HepG2 (cell line): Measurements from ENCODE around the gene DDN. TPM values are rescaled to one million over a fixed set of nuclear protein-coding genes. Genes with fewer than 3 reads are reported as not detected.

ENCODE experiments used
- CAMTA2 ChIP-seq: sonication (generic); formaldehyde crosslinking; IDR thresholded peaks from 2 replicates; pipeline ENCODE4 v1.4.0; 2020; ENCODE audit warnings: mild to moderate bottlenecking, missing genetic modification reagents, borderline replicate concordance
- KAT8 ChIP-seq: IDR thresholded peaks from 2 replicates; pipeline ENCODE4 v1.6.1; 2016; ENCODE audit warnings: missing genetic modification reagents, missing compliant biosample characterization
- KLF11 ChIP-seq: IDR thresholded peaks from 2 replicates; pipeline ENCODE4 v1.6.1; 2016; ENCODE audit warnings: missing compliant biosample characterization
- MED1 ChIP-seq: sonication (generic); formaldehyde crosslinking; IDR thresholded peaks from 2 replicates; pipeline ENCODE4 v1.4.0; 2020; ENCODE audit warnings: missing genetic modification reagents
- NCOA2 ChIP-seq: sonication (generic); formaldehyde crosslinking; IDR thresholded peaks from 2 replicates; pipeline ENCODE4 v1.8.0; 2022; ENCODE audit warnings: inconsistent platforms
- PITX1 ChIP-seq: sonication (generic); formaldehyde crosslinking; IDR thresholded peaks from 2 replicates; pipeline ENCODE4 v1.5.1; 2020; ENCODE audit warnings: mild to moderate bottlenecking, missing genetic modification reagents
- SALL2 ChIP-seq: sonication (generic); formaldehyde crosslinking; IDR thresholded peaks from 2 replicates; pipeline ENCODE4 v1.8.1; 2023; ENCODE audit warnings: mild to moderate bottlenecking, missing genetic modification reagents, inconsistent platforms
- STAG1 ChIP-seq: sonication (generic); formaldehyde crosslinking; IDR thresholded peaks from 2 replicates; pipeline ENCODE4 v1.4.0; 2020; ENCODE audit warnings: missing genetic modification reagents
- TGIF2 ChIP-seq: IDR thresholded peaks from 2 replicates; pipeline ENCODE4 v1.6.1; 2016; ENCODE audit warnings: control low read depth, missing compliant biosample characterization
- THYN1 ChIP-seq: sonication (generic); formaldehyde crosslinking; IDR thresholded peaks from 2 replicates; pipeline ENCODE4 v1.8.1; 2023; ENCODE audit warnings: low read depth, mild to moderate bottlenecking, moderate library complexity, missing genetic modification reagents, borderline replicate concordance
- YEATS4 ChIP-seq: sonication (generic); formaldehyde crosslinking; IDR thresholded peaks from 2 replicates; pipeline ENCODE4 v1.4.0; 2020; ENCODE audit warnings: missing genetic modification reagents, borderline replicate concordance
- ZEB1 ChIP-seq: IDR thresholded peaks from 2 replicates; pipeline ENCODE4 v1.6.1; 2012; ENCODE audit warnings: mild to moderate bottlenecking, low read depth, inconsistent platforms; ENCODE audit not compliant: insufficient replicate concordance
- ZNF180 ChIP-seq: sonication (generic); formaldehyde crosslinking; IDR thresholded peaks from 2 replicates; pipeline ENCODE4 v1.4.0; 2020; ENCODE audit warnings: low read depth, missing genetic modification reagents, borderline replicate concordance
- ZNF20 ChIP-seq: sonication (generic); formaldehyde crosslinking; IDR thresholded peaks from 2 replicates; pipeline ENCODE4 v1.4.0; 2020; ENCODE audit warnings: mild to moderate bottlenecking, moderate library complexity, missing genetic modification reagents
- ZNF207 ChIP-seq: fragments of 450-650 bp; IDR thresholded peaks from 2 replicates; pipeline ENCODE4 v1.6.1; 2016; ENCODE audit warnings: antibody characterized with exemption, borderline replicate concordance
- ZNF256 ChIP-seq: sonication (generic); formaldehyde crosslinking; conservative IDR thresholded peaks from 2 replicates; pipeline ENCODE4 v1.4.0; 2020; ENCODE audit warnings: missing genetic modification reagents
- ZNF296 ChIP-seq: sonication (generic); formaldehyde crosslinking; conservative IDR thresholded peaks from 2 replicates; pipeline ENCODE4 v1.5.0; 2020; ENCODE audit warnings: mild to moderate bottlenecking, missing genetic modification reagents
- ZNF326 ChIP-seq: sonication (generic); formaldehyde crosslinking; IDR thresholded peaks from 2 replicates; pipeline ENCODE4 v1.4.0; 2020; ENCODE audit warnings: missing genetic modification reagents, borderline replicate concordance
- ZNF484 ChIP-seq: sonication (generic); formaldehyde crosslinking; IDR thresholded peaks from 2 replicates; pipeline ENCODE4 v1.5.1; 2020; ENCODE audit warnings: mild to moderate bottlenecking, low read depth, missing genetic modification reagents, borderline replicate concordance
- ZNF567 ChIP-seq: sonication (generic); formaldehyde crosslinking; IDR thresholded peaks from 2 replicates; pipeline ENCODE4 v1.8.1; 2023; ENCODE audit warnings: mild to moderate bottlenecking, missing genetic modification reagents, borderline replicate concordance
- ZNF639 ChIP-seq: conservative IDR thresholded peaks from 2 replicates; pipeline ENCODE4 v1.6.1; 2018; ENCODE audit warnings: missing genetic modification reagents
- ZNF713 ChIP-seq: sonication (generic); formaldehyde crosslinking; IDR thresholded peaks from 2 replicates; pipeline ENCODE4 v1.4.0; 2020; ENCODE audit warnings: mild to moderate bottlenecking, missing genetic modification reagents
- ZNF772 ChIP-seq: sonication (generic); formaldehyde crosslinking; IDR thresholded peaks from 2 replicates; pipeline ENCODE4 v1.5.0; 2020; ENCODE audit warnings: mild to moderate bottlenecking, missing genetic modification reagents
- ZNF777 ChIP-seq: sonication (generic); formaldehyde crosslinking; IDR thresholded peaks from 2 replicates; pipeline ENCODE4 v1.4.0; 2020; ENCODE audit warnings: missing genetic modification reagents
- polyA plus RNA-seq, 8 experiments: library from polyadenylated mRNA; depleted of rRNA in 3 of 8; stranded (reverse) in 7 of 8; unstranded in 1 of 8; fragments of >200 nt; fragmentation: Illumina TruSeq in 4 of 8; extraction: Trizol in 4 of 8; gene quantifications; 2 replicates each; pipeline versions ENCODE4 v1.2.1 to v1.2.3, GENCODE V29; 2011 to 2016; ENCODE audit warnings: low read depth in 4 of 8, missing spikeins in 1 of 8, mixed read lengths in 1 of 8; ENCODE audit not compliant: insufficient read depth in 1 of 8
- total RNA-seq, 5 experiments: library from RNA; depleted of rRNA; stranded (reverse); fragments of >200 nt; fragmentation: Illumina TruSeq; extraction: Trizol; gene quantifications; 2 replicates each; pipeline ENCODE4 v1.2.3, GENCODE V29; 2016; ENCODE audit warnings: low read depth in 1 of 5
- TF ChIP-seq, protein P1 (sequence below): sonication (generic); formaldehyde crosslinking; IDR thresholded peaks from 2 replicates; pipeline ENCODE4 v1.5.1; 2020; ENCODE audit warnings: mild to moderate bottlenecking, missing genetic modification reagents, moderate library complexity
- TF ChIP-seq, protein P2 (sequence below): IDR thresholded peaks from 2 replicates; pipeline ENCODE4 v1.6.1; 2016; ENCODE audit warnings: low read depth, borderline replicate concordance
- TF ChIP-seq, protein P3 (sequence below): sonication (generic); formaldehyde crosslinking; IDR thresholded peaks from 2 replicates; pipeline ENCODE4 v1.4.0; 2020; ENCODE audit warnings: missing genetic modification reagents, mild to moderate bottlenecking, borderline replicate concordance

DDN gene
- total and polyA plus RNA-seq, 2 of the 13 experiments (the other 11 are each of a cell fraction or from before 2014, with no cell fraction given) = 0.24 to 0.53 TPM

- 0 out of 2 replicates have a peak, but pooled peaks have one; percentile 49 for TF ChIP-seq CAMTA2
- 0 out of 2 replicates have a peak, but pooled peaks have one; percentile 29 for TF ChIP-seq MED1 (CRISPR knock-in tag)
- no peak for TF ChIP-seq ZNF207
- TF ChIP-seq ZNF180 (CRISPR knock-in tag) = no peak
- TF ChIP-seq PITX1 (CRISPR knock-in tag) = peak; percentile 75; the same call in 1 of the 2 replicates
- TF ChIP-seq ZEB1 = no peak
- TF ChIP-seq, protein P1, sequence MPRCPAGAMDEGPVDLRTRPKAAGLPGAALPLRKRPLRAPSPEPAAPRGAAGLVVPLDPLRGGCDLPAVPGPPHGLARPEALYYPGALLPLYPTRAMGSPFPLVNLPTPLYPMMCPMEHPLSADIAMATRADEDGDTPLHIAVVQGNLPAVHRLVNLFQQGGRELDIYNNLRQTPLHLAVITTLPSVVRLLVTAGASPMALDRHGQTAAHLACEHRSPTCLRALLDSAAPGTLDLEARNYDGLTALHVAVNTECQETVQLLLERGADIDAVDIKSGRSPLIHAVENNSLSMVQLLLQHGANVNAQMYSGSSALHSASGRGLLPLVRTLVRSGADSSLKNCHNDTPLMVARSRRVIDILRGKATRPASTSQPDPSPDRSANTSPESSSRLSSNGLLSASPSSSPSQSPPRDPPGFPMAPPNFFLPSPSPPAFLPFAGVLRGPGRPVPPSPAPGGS (CRISPR knock-in tag) = peak; percentile 76; the same call in 1 of the 2 replicates
- peak; percentile 75 for TF ChIP-seq ZNF777
- peak; percentile 46; the same call in 1 of the 2 replicates for TF ChIP-seq ZNF639 (CRISPR knock-in tag)
- peak; percentile 84; the same call in 1 of the 2 replicates for TF ChIP-seq ZNF256 (CRISPR knock-in tag)
- peak; percentile 86 for TF ChIP-seq TGIF2 (CRISPR knock-in tag)
- TF ChIP-seq ZNF20 (CRISPR knock-in tag) = peak; percentile 77; the same call in 1 of the 2 replicates
- TF ChIP-seq ZNF484 (CRISPR knock-in tag) = peak; percentile 58; the same call in 1 of the 2 replicates
- TF ChIP-seq, protein P2, sequence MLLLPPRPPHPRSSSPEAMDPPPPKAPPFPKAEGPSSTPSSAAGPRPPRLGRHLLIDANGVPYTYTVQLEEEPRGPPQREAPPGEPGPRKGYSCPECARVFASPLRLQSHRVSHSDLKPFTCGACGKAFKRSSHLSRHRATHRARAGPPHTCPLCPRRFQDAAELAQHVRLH (CRISPR knock-in tag) = no peak; the same call in 1 of the 2 replicates
- TF ChIP-seq STAG1 (CRISPR knock-in tag) = no peak
- TF ChIP-seq ZNF772 = no peak
- TF ChIP-seq, protein P3, sequence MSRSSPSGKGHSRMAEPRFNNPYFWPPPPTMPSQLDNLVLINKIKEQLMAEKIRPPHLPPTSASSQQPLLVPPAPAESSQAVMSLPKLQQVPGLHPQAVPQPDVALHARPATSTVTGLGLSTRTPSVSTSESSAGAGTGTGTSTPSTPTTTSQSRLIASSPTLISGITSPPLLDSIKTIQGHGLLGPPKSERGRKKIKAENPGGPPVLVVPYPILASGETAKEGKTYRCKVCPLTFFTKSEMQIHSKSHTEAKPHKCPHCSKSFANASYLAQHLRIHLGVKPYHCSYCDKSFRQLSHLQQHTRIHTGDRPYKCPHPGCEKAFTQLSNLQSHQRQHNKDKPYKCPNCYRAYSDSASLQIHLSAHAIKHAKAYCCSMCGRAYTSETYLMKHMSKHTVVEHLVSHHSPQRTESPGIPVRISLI (CRISPR knock-in tag) = no peak
- no peak for TF ChIP-seq ZNF567 (CRISPR knock-in tag)
- peak; percentile 70; the same call in 1 of the 2 replicates for TF ChIP-seq ZNF296 (CRISPR knock-in tag)
- TF ChIP-seq THYN1 = no peak
- TF ChIP-seq ZNF326 (CRISPR knock-in tag) = no peak
- TF ChIP-seq NCOA2 (CRISPR knock-in tag) = 0 out of 2 replicates have a peak, but pooled peaks have one; percentile 16
- TF ChIP-seq YEATS4 (CRISPR knock-in tag) = peak; percentile 54
- no peak for TF ChIP-seq ZNF713 (CRISPR knock-in tag)
- TF ChIP-seq SALL2 (CRISPR knock-in tag) = peak; percentile 32; the same call in 1 of the 2 replicates
- 0 out of 2 replicates have a peak, but pooled peaks have one; percentile 27 for TF ChIP-seq KLF11 (CRISPR knock-in tag)
- TF ChIP-seq KAT8 (CRISPR knock-in tag) = no peak
Observed at GRCh38 chr12:48998497-48999353, 450 bp downstream of the DDN start (continued).
